ENCODE data around the gene NCSTN.

The NCSTN gene

DNA sequence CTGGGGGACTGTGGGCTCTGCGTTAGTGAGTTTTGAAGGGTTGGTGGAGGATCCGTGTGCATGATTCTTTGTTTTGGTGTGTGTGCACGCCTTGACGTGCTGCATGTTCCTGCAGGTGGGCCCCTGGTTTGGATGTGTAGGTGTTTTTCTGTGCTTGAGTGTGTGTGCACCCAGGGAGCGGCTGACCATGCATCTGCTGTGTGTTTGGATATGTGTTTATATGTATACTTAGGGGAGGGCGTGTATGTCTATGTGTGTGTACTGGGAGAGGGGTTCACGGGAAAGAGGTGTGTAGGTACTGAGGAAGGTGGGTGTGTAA is 58.3 kb downstream of the NCSTN start:
- no peaks in the 10 kb centered on the region for H4K20me1 ChIP-seq (ENCODE audit: insufficient read depth)
- no peaks in the 10 kb centered on the region for H3K79me2 ChIP-seq (ENCODE audit: insufficient read depth, low read depth)
- H2AFZ ChIP-seq (ENCODE audit: low read depth) = no peak overlapping the region
- no peaks in the 10 kb centered on the region for H3K4me1 ChIP-seq (ENCODE audit: low read depth, poor library complexity, severe bottlenecking)
- H3K4me2 ChIP-seq = no peak overlapping the region
- TF ChIP-seq, protein P1, sequence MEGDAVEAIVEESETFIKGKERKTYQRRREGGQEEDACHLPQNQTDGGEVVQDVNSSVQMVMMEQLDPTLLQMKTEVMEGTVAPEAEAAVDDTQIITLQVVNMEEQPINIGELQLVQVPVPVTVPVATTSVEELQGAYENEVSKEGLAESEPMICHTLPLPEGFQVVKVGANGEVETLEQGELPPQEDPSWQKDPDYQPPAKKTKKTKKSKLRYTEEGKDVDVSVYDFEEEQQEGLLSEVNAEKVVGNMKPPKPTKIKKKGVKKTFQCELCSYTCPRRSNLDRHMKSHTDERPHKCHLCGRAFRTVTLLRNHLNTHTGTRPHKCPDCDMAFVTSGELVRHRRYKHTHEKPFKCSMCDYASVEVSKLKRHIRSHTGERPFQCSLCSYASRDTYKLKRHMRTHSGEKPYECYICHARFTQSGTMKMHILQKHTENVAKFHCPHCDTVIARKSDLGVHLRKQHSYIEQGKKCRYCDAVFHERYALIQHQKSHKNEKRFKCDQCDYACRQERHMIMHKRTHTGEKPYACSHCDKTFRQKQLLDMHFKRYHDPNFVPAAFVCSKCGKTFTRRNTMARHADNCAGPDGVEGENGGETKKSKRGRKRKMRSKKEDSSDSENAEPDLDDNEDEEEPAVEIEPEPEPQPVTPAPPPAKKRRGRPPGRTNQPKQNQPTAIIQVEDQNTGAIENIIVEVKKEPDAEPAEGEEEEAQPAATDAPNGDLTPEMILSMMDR (conservative IDR thresholded peaks at IDR 0.05; ENCODE audit: low read depth, low read length) = no peak
- H3K36me3 ChIP-seq (ENCODE audit: insufficient read depth) = no peaks in the 10 kb centered on the region
- H3K9ac ChIP-seq = no peak overlapping the region
- H3K27me3 ChIP-seq (ENCODE audit: insufficient read depth, low read depth) = no peaks in the 10 kb centered on the region
- H3K4me3 ChIP-seq (IDR thresholded peaks at IDR 0.05; ENCODE audit: insufficient read depth, low read depth, low read length) = no peak overlapping the region
- no peak overlapping the region for H3K27ac ChIP-seq

DNA sequence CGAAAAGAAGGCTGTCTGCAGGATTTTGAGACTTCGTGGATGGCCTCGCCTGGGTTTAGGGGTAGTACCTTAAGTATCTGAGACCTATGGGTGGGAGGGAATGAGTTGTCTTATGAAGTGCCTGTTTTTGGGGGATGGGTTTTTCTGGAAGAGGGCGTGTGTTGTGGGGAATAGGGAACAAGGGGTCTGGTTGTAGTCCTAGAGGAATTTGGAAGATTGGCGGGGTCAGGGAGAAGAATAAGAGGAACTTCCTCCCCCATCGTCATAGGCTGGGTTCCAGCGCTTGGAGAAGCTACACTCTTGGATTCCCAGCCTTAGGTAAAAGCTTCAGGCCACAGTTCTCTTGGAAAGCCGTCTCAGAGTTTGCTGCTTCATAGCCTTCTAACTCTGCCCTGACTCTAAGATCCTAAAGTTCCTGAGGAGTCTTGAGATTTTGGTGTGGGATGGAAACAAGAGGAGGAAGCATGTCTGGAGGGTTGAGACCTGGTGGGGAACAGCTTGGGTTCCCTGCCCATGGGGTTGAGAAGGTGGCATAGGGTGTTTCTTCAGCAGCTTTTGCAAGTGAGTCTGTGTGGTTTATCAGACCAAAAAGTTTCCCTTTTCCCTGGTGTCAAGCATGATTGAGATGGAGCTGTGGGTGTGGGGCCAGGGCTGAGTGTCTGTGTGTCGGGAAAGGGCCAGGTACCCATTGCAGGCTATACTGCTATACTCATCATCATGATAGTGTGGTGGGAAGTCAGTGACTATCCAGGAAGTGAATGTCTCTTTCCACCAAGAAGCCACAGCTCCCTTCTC is 59.0 kb downstream of the NCSTN start:
- TF ChIP-seq, protein P1 (conservative IDR thresholded peaks at IDR 0.05; ENCODE audit: low read depth, low read length) = no peak
- Histone ChIP-seq H3K27ac (no peak overlapping the region), H2AFZ (ENCODE audit: low read depth) (no peak overlapping the region), H3K4me2 (no peak overlapping the region), H3K36me3 (ENCODE audit: insufficient read depth) (no peaks in the 10 kb centered on the region), H3K9ac (no peak overlapping the region), H3K4me3 (IDR thresholded peaks at IDR 0.05; ENCODE audit: insufficient read depth, low read depth, low read length) (no peak overlapping the region), H3K4me1 (ENCODE audit: low read depth, poor library complexity, severe bottlenecking) (no peaks in the 10 kb centered on the region), H3K79me2 (ENCODE audit: insufficient read depth, low read depth) (no peaks in the 10 kb centered on the region), H4K20me1 (ENCODE audit: insufficient read depth) (no peaks in the 10 kb centered on the region), H3K27me3 (ENCODE audit: insufficient read depth, low read depth) (no peaks in the 10 kb centered on the region)

DNA sequence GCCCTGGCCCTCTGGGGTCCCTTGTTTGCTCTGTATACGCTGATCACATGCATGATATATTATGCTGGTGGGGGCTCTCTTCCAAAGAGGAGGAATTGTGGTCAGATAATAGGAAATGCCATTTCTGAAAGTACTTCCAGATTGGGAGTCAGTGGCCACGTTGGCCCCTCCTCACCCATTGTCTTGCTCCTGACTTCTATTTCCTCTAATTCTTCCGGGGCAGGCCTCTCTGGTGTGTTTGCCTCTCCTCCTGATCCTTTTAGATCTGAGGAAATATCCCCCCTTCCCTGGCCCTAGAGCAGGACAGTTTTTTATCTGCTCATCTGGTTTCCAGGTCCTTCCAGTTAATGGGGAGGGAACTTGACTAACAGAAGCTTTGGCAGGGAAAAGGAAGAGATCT is 60.1 kb downstream of the NCSTN start:
- Histone ChIP-seq H3K4me2 (no peak overlapping the region), H3K27me3 (ENCODE audit: insufficient read depth, low read depth) (no peaks in the 10 kb centered on the region), H3K9ac (no peak overlapping the region), H2AFZ (ENCODE audit: low read depth) (no peak overlapping the region), H3K79me2 (ENCODE audit: insufficient read depth, low read depth) (no peaks in the 10 kb centered on the region), H3K4me3 (IDR thresholded peaks at IDR 0.05; ENCODE audit: insufficient read depth, low read depth, low read length) (no peak overlapping the region), H3K36me3 (ENCODE audit: insufficient read depth) (no peaks in the 10 kb centered on the region), H3K27ac (no peak overlapping the region), H4K20me1 (ENCODE audit: insufficient read depth) (no peaks in the 10 kb centered on the region), H3K4me1 (ENCODE audit: low read depth, poor library complexity, severe bottlenecking) (no peaks in the 10 kb centered on the region)
- TF ChIP-seq, protein P1 (conservative IDR thresholded peaks at IDR 0.05; ENCODE audit: low read depth, low read length) = no peak

DNA sequence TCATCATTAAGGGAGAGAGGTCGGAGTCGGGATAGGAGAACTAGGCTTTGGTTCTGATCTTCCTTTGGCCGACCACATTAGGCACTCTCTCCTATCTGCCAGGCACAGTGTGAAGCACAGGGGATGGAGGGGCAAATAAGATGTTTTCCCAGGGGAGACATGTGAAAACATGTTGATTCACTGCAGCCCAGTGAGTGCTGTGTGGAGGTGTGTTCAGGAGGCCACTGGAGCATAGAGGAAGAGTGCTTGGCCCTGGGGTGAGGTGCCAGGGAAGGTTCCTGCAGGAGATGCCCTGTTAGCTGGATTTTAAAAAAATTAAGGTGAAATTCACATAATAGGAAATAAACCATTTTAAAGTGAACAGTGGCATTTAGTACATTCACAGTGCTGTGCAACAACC is 60.9 kb downstream of the NCSTN start:
- H3K9ac ChIP-seq = no peak overlapping the region
- no peaks in the 10 kb centered on the region for H3K4me1 ChIP-seq (ENCODE audit: low read depth, poor library complexity, severe bottlenecking)
- no peak overlapping the region for H3K4me2 ChIP-seq
- no peak overlapping the region for H3K4me3 ChIP-seq (IDR thresholded peaks at IDR 0.05; ENCODE audit: insufficient read depth, low read depth, low read length)
- TF ChIP-seq, protein P1 (conservative IDR thresholded peaks at IDR 0.05; ENCODE audit: low read depth, low read length) = no peak
- no peaks in the 10 kb centered on the region for H3K79me2 ChIP-seq (ENCODE audit: insufficient read depth, low read depth)
- no peaks in the 10 kb centered on the region for H4K20me1 ChIP-seq (ENCODE audit: insufficient read depth)
- H3K27me3 ChIP-seq (ENCODE audit: insufficient read depth, low read depth) = no peaks in the 10 kb centered on the region
- no peaks in the 10 kb centered on the region for H3K36me3 ChIP-seq (ENCODE audit: insufficient read depth)
- H2AFZ ChIP-seq (ENCODE audit: low read depth) = no peak overlapping the region
- H3K27ac ChIP-seq = no peak overlapping the region
